ENCODE measurements around the gene TVP23C. TPM values are rescaled to one million over a fixed set of nuclear protein-coding genes. Genes with fewer than 3 reads are reported as not detected.
A peak's percentile ranks its signal among the peaks of the same experiment; 100 is the strongest.

TVP23C gene
- total RNA-seq, 6 experiments from 2014 or later, result 9.3 to 14.9 (median 12.4) TPM

- peaks cover 18% of the 10 kb centered on the region for H3K9me3 Mint-ChIP-seq
- peaks cover 39% of the 10 kb centered on the region for H3K36me3 Mint-ChIP-seq (ENCODE audit: low read depth)
- peaks cover 81% of the 10 kb centered on the region for H3K4me1 Mint-ChIP-seq (ENCODE audit: low read depth)
- no peak overlapping the region for H3K4me3 Mint-ChIP-seq
- H3K27me3 Mint-ChIP-seq (ENCODE audit: insufficient read depth), result peaks cover 1% of the 10 kb centered on the region; the same call in 1 of the 2 replicates
- no peak for TF ChIP-seq CTCF (IDR thresholded peaks at IDR 0.05)
- DNase-seq, result no peak
- H3K27ac Mint-ChIP-seq, result no peak overlapping the region
Observed at GRCh38 chr17:15511142-15511541, 52.1 kb downstream of the TVP23C start.

- peak overlapping the region; percentile 25; the same call in 1 of the 2 replicates for H3K4me3 Mint-ChIP-seq
- H3K4me1 Mint-ChIP-seq (ENCODE audit: low read depth), result peaks cover 74% of the 10 kb centered on the region
- H3K36me3 Mint-ChIP-seq (ENCODE audit: low read depth), result peaks cover 31% of the 10 kb centered on the region
- H3K27me3 Mint-ChIP-seq (ENCODE audit: insufficient read depth), result peaks cover 1% of the 10 kb centered on the region; the same call in 1 of the 2 replicates
- DNase-seq, result peak; percentile 85
- no peak for TF ChIP-seq CTCF (IDR thresholded peaks at IDR 0.05)
- peaks cover 11% of the 10 kb centered on the region for H3K9me3 Mint-ChIP-seq
- peak overlapping the region; percentile 35 for H3K27ac Mint-ChIP-seq
Observed at GRCh38 chr17:15510361-15510760, 52.9 kb downstream of the TVP23C start.

GRCh38 chr17:15509095-15509494, 54.2 kb downstream of the TVP23C start:
- no peak overlapping the region for H3K27ac Mint-ChIP-seq
- TF ChIP-seq CTCF (IDR thresholded peaks at IDR 0.05), result no peak
- H3K4me3 Mint-ChIP-seq, result no peak overlapping the region
- no peak for DNase-seq
- peaks cover 62% of the 10 kb centered on the region for H3K4me1 Mint-ChIP-seq (ENCODE audit: low read depth)
- peaks cover 5% of the 10 kb centered on the region; the same call in 1 of the 2 replicates for H3K9me3 Mint-ChIP-seq
- H3K27me3 Mint-ChIP-seq (ENCODE audit: insufficient read depth), result peaks cover 1% of the 10 kb centered on the region; the same call in 1 of the 2 replicates
- peaks cover 25% of the 10 kb centered on the region for H3K36me3 Mint-ChIP-seq (ENCODE audit: low read depth)

GRCh38 chr17:15508466-15508865, 54.8 kb downstream of the TVP23C start:
- no peak for TF ChIP-seq CTCF (IDR thresholded peaks at IDR 0.05)
- H3K4me3 Mint-ChIP-seq, result no peak overlapping the region
- H3K36me3 Mint-ChIP-seq (ENCODE audit: low read depth), result peaks cover 25% of the 10 kb centered on the region
- DNase-seq, result no peak
- peaks cover 5% of the 10 kb centered on the region; the same call in 1 of the 2 replicates for H3K9me3 Mint-ChIP-seq
- H3K4me1 Mint-ChIP-seq (ENCODE audit: low read depth), result peaks cover 55% of the 10 kb centered on the region
- H3K27ac Mint-ChIP-seq, result no peak overlapping the region
- peaks cover 1% of the 10 kb centered on the region; the same call in 1 of the 2 replicates for H3K27me3 Mint-ChIP-seq (ENCODE audit: insufficient read depth)

GRCh38 chr17:15507896-15508295, 55.4 kb downstream of the TVP23C start:
- Mint-ChIP-seq H3K27me3 (ENCODE audit: insufficient read depth) (peaks cover 1% of the 10 kb centered on the region; the same call in 1 of the 2 replicates), H3K4me1 (ENCODE audit: low read depth) (peaks cover 52% of the 10 kb centered on the region), H3K9me3 (peaks cover 5% of the 10 kb centered on the region; the same call in 1 of the 2 replicates), H3K4me3 (no peak overlapping the region), H3K36me3 (ENCODE audit: low read depth) (peaks cover 25% of the 10 kb centered on the region), H3K27ac (no peak overlapping the region)
- no peak for DNase-seq
- no peak for TF ChIP-seq CTCF (IDR thresholded peaks at IDR 0.05)
